ENCODE data around the gene NPTX1.

Gene NPTX1

DNA sequence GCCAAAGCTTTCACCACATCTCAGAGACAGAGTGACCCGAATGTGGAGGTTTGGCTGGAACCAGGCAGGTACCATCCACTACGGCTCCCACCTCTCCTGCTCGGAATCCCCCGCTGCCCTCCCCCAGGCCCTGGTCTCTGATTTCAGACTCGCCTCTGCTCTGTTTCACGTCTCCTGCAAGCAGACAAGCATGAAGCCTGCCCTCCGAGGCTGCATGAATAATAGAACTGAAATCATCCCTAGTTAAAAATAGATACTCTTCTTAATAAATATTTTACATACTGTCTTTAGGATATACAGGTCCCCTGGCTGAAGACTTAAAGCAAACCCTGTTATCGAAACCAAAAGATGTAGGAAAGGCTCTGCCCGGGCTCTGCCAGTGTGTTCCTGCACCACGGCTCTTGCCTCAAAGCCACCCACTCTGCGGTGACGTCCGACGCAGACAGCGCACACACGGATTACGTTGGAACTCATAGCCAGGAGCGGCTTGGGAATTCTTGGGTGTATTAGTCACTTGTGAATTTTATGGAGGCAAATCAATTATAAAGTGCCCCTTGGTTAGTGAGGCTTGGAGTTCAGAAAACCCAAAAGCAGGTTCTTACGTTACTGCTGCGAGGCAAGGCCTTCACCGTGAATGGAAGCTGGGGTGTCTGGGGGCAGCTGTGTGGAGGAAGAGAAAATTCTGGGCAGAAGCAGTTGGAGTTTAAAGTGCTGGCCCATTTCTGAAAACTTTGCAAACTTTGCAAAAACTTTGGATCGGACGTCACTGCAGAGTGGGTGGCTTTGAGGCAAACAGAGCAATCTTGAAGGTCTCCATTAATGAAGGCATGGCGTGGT, 25.6 kb upstream of the NPTX1 start:
- DNase-seq (ENCODE audit: low read depth), result no peak
- no peak overlapping the region for H3K4me3 ChIP-seq (ENCODE audit: low read depth, low read length)
- TF ChIP-seq MYC (IDR thresholded peaks at IDR 0.05; ENCODE audit: low read depth, low read length), result no peak

DNA sequence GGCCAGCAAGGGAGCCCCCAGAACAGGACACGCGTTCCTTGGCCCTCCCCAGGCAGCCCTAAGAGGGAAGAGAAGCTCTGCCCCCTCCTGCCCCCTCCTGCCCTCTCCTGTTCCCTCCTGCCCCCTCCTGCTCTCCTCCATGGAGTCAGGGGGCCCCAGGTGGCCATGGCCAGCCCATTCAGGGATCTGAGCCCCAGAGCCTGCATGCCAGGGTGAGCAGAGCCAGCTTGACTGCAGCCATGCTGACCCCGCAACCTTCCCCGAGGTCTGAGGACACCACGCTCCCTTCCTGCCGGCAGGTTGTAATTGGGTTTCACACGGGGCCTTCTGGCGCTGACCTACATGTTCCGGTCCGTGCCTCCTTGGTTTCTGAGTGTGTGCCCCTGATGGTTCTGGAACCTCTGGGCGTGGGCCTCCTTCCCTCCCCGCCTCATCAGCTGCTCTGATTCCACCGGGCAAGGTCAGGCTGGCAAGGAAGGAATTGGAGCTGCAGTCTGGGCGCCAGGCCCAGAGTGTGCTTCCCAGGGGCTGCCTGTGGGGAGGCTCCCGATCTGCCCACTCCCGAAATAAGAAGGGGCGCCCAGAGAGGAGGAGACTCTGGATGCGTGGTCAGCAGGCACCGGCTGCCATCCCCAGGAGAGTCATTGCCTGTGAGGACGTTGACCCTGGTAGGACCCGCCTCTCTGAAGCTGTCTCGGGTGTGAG, 23.7 kb upstream of the NPTX1 start:
- DNase-seq (ENCODE audit: low read depth), result no peak
- H3K4me3 ChIP-seq (ENCODE audit: low read depth, low read length), result no peak overlapping the region
- TF ChIP-seq POLR2A (IDR thresholded peaks at IDR 0.05; ENCODE audit: extremely low read depth, insufficient read length) (no peak), MYC (IDR thresholded peaks at IDR 0.05; ENCODE audit: low read depth, low read length) (no peak)
- TF ChIP-seq, protein P1, sequence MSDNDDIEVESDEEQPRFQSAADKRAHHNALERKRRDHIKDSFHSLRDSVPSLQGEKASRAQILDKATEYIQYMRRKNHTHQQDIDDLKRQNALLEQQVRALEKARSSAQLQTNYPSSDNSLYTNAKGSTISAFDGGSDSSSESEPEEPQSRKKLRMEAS (IDR thresholded peaks at IDR 0.05; ENCODE audit: low read depth, low read length), result no peak
- TF ChIP-seq, protein P2, sequence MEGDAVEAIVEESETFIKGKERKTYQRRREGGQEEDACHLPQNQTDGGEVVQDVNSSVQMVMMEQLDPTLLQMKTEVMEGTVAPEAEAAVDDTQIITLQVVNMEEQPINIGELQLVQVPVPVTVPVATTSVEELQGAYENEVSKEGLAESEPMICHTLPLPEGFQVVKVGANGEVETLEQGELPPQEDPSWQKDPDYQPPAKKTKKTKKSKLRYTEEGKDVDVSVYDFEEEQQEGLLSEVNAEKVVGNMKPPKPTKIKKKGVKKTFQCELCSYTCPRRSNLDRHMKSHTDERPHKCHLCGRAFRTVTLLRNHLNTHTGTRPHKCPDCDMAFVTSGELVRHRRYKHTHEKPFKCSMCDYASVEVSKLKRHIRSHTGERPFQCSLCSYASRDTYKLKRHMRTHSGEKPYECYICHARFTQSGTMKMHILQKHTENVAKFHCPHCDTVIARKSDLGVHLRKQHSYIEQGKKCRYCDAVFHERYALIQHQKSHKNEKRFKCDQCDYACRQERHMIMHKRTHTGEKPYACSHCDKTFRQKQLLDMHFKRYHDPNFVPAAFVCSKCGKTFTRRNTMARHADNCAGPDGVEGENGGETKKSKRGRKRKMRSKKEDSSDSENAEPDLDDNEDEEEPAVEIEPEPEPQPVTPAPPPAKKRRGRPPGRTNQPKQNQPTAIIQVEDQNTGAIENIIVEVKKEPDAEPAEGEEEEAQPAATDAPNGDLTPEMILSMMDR (IDR thresholded peaks at IDR 0.05; ENCODE audit: low read depth, low read length), result no peak

DNA sequence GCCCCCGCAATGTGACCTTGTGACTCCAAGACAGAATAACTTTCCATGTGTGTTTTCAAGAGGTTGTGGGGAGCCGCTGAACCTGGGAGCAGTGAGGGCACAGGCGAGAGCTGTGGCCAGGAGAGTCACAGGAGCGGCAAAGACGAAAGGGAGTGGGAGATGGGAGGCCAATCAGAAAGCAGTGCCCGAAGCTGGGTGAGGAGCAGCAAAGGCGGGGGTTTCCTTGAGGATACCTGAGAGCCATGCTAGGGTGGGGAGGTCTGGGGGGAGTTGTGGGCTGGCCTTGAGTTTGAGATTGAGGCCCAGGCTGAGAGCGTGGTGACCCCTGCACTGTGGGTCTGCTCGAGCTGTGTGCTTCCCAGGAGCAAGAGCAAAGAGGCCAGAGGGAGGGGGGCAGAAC, 23.2 kb upstream of the NPTX1 start:
- DNase-seq (ENCODE audit: low read depth), result no peak
- H3K4me3 ChIP-seq (ENCODE audit: low read depth, low read length), result no peak overlapping the region
- TF ChIP-seq, protein P2 (IDR thresholded peaks at IDR 0.05; ENCODE audit: low read depth, low read length), result no peak
- TF ChIP-seq, protein P1 (IDR thresholded peaks at IDR 0.05; ENCODE audit: low read depth, low read length), result no peak
- TF ChIP-seq POLR2A (IDR thresholded peaks at IDR 0.05; ENCODE audit: extremely low read depth, insufficient read length) (no peak), MYC (IDR thresholded peaks at IDR 0.05; ENCODE audit: low read depth, low read length) (no peak)

DNA sequence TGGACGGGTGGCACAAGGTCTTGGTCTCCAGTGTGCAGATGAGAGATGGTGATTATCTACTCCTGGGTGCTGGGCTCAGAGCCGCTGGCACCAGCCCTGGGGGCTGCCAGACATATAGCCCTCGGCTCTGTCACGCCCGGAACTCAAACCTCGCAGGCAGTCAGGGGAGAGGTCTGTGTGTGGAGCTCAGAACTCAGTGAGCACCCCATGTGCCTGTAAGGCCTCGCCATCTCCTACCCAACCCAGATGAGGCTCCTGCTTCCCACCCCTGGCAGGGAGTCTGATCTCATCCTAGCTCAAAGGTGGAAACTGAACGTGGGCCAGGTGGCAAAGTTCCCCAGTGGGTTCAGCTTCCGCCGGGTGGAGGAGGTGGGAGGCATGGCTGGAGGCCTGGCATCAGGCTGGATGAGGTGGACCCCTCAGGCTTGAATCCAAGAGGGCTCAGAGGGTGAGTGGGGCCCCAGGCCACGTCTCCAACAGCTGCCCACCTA, 22.6 kb upstream of the NPTX1 start:
- no peak overlapping the region for H3K4me3 ChIP-seq (ENCODE audit: low read depth, low read length)
- TF ChIP-seq MYC (IDR thresholded peaks at IDR 0.05; ENCODE audit: low read depth, low read length) (no peak), POLR2A (IDR thresholded peaks at IDR 0.05; ENCODE audit: extremely low read depth, insufficient read length) (no peak)
- TF ChIP-seq, protein P1 (IDR thresholded peaks at IDR 0.05; ENCODE audit: low read depth, low read length), result no peak
- TF ChIP-seq, protein P2 (IDR thresholded peaks at IDR 0.05; ENCODE audit: low read depth, low read length), result no peak
- no peak for DNase-seq (ENCODE audit: low read depth)

DNA sequence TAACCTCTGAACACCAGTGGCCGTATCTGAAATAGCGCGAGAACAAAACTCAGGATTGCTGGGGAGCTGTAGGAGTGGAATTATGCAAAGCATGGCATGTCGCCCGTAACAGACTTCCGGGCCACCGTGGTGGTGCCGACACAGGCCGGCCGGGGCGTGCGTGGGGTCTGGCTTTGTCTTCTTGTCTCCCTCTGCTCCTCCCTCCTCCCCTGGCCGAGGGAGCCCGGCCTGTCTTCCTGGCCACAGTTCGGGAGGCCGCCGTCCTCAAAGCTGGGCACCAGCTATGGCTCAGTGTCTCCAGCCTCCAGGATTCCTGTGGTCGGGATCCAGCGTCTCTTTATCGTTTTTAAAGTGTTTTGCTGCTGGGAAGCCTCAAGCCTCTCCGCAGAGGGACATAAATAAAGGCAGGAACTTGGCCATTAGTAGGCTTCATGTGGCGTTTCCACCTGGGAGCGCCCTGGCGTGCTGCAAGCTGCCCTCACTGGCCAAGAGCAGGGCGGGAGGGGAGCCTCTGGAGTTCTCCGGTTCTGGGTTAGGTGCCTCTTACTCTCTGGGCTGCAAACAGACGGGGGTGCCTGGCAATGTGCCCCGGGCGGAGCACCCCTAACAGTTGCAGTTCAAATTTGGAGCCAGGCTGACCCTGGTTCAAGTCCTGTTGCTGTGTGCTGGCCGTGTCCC, 22.0 kb upstream of the NPTX1 start:
- no peak overlapping the region for H3K4me3 ChIP-seq (ENCODE audit: low read depth, low read length)
- DNase-seq (ENCODE audit: low read depth), result no peak
- TF ChIP-seq MYC (IDR thresholded peaks at IDR 0.05; ENCODE audit: low read depth, low read length), result no peak
- TF ChIP-seq POLR2A (IDR thresholded peaks at IDR 0.05; ENCODE audit: extremely low read depth, insufficient read length), result no peak
- TF ChIP-seq, protein P2 (IDR thresholded peaks at IDR 0.05; ENCODE audit: low read depth, low read length), result no peak
- TF ChIP-seq, protein P1 (IDR thresholded peaks at IDR 0.05; ENCODE audit: low read depth, low read length), result no peak
